ENCODE results near the gene WASHC2A.
A peak's percentile ranks its signal among the peaks of the same experiment; 100 is the strongest.
"Not testable (repeated sequence)": the region's sequence is repeated elsewhere in the genome, so short reads cannot be mapped to it uniquely, and the experiment has no call there.

Gene WASHC2A

DNA sequence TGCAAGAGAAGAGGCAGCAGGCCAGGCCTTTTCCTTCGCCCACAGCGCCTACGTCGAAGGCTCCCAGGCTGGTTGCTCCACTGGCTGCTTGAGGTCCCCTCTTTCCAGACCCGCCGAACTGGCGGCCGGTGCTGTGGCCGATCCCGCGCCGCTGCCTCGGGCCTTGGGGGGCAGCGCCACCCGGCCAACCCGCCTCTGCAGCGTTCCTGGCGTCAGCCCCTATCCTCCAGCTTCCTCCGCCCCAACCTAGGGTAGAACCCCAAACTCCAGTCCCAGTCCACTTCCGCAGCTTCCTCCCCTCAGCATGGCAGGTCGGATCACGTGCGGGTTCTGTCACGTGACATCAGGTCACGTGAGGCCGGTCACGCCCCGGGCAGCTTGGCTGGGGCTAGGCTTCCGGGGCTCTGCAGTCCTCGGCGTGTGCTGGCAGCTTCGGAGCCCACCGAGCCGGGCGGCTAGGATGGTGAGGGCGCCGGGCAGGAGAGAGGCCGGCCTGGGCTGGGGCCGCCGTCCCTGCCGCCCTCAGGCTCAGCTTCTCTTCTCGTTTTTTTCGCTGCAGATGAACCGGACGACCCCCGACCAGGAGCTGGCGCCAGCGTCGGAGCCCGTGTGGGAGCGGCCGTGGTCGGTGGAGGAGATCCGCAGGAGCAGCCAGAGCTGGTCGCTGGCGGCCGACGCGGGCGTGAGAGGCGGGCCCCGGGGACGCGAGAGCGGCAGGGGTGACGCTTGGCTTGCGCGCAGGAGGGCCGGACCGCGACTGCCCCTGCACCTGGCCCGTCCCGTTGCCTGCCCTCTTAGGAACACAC is at the start of gene WASHC2A:
TSS of gene WASHC2A (plus strand) at position 409 of the 806 bp plus-strand sequence. CDS start at position 461, 52 bp downstream.
- CTCF ChIA-PET, result interaction anchor here (0.6 kb wide), 1 partner anchor 303 kb away, joined by 3 read pairs; no protein-coding TSS in a partner anchor
- peak within 1 kb of the TSS; percentile 76 for H3K4me3 Mint-ChIP-seq
- H3K36me3 Mint-ChIP-seq, H3K9me3 Mint-ChIP-seq, H3K27me3 Mint-ChIP-seq: not testable (repeated sequence)
- peaks cover 19% of the 10 kb centered on the region for H3K4me1 Mint-ChIP-seq
- peak within 1 kb of the TSS; percentile 87 for H3K27ac Mint-ChIP-seq
- peak; percentile 97 for DNase-seq

DNA sequence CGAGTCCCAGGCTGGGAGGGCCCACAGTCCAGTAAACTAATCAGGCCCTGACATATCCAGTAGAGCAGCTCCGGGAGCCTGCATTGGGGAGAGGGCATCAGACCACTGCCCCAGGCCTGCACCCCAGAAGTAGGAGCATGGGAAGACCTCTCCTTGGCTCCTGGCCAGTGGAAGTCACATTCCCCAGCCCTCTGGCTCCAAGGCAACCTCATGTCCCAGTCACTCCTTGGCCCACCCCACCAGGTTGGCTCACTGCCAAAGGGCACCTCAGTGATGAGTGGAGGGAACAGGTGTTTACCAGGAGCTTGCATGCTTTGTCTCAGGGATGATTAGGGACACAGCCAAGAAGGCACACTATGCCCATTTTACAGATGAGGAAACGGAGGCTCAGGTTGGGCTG is 48.5 kb upstream of the WASHC2A start:
- CTCF ChIA-PET, H3K4me1 Mint-ChIP-seq, H3K9me3 Mint-ChIP-seq, H3K36me3 Mint-ChIP-seq, H3K4me3 Mint-ChIP-seq, H3K27ac Mint-ChIP-seq, DNase-seq: not testable (repeated sequence)
- H3K27me3 Mint-ChIP-seq, result peaks cover 13% of the 10 kb centered on the region

DNA sequence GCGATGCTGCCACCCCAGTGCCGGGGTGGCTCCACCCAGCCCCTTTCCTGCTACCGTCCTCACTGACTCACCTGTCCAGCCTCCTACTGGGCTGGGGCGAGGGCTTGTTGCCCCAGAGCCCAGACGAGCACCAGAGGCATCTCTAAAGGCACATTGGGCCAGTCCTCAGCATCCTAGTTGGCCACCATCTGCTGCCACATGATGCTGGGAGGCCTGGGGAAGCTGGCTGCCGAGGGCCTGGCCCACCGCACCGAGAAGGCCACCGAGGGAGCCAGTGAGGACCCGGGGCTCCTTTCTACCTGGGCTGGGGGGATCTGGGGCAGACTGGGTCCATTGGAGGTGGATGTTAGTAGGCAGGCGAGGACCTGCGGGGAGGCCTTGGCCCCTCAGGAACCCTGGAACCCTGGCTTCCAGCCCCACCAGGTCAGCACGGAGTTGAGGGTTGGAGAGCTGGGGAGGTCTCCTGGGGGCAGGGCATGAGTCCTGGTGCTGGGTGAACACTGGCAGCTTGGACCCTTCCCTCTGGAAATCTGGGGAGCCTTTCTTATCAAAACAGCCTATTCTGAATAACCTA is 47.2 kb upstream of the WASHC2A start:
- H3K27ac Mint-ChIP-seq, H3K4me1 Mint-ChIP-seq, H3K4me3 Mint-ChIP-seq, H3K9me3 Mint-ChIP-seq, DNase-seq, CTCF ChIA-PET, H3K36me3 Mint-ChIP-seq: not testable (repeated sequence)
- peaks cover 25% of the 10 kb centered on the region for H3K27me3 Mint-ChIP-seq

DNA sequence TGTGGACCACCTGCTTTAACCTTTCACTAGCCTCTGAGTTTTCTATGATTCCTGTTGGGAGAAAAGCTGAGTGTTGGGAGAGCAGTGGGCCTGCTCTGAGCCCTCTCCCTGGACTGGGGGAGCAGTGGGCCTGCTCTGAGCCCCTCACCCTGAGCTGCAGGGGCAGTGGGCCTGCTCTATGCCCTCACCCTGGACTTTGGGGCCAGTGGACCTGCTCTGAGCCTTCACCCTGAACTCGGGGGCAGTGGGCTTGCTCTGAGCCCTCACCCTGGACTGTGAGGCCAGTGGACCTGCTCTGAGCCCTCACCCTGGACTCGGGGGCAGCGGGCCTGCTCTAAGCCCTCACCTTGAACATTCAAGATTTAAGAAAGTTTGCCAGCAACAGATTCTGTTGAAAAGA is 46.1 kb upstream of the WASHC2A start:
- CTCF ChIA-PET, result no interaction called here
- H3K4me1 Mint-ChIP-seq, result no peaks in the 10 kb centered on the region
- H3K36me3 Mint-ChIP-seq, result no peaks in the 10 kb centered on the region
- no peak overlapping the region for H3K27ac Mint-ChIP-seq
- DNase-seq, result no peak
- H3K27me3 Mint-ChIP-seq, result peaks cover 36% of the 10 kb centered on the region
- H3K9me3 Mint-ChIP-seq, result no peaks in the 10 kb centered on the region
- H3K4me3 Mint-ChIP-seq, result no peak overlapping the region

GRCh38 chr10:50024716-50025383 is 42.9 kb upstream of the WASHC2A start:
- not testable (repeated sequence) for H3K36me3 Mint-ChIP-seq, H3K9me3 Mint-ChIP-seq
- H3K27me3 Mint-ChIP-seq, result peaks cover 42% of the 10 kb centered on the region

GRCh38 chr10:50025627-50026026 is 42.1 kb upstream of the WASHC2A start:
- Mint-ChIP-seq H3K27ac (no peak overlapping the region), H3K9me3 (no peaks in the 10 kb centered on the region), H3K4me3 (no peak overlapping the region), H3K36me3 (no peaks in the 10 kb centered on the region), H3K4me1 (no peaks in the 10 kb centered on the region), H3K27me3 (peaks cover 45% of the 10 kb centered on the region)
- CTCF ChIA-PET, result no interaction called here
- DNase-seq, result no peak

More at GRCh38 chr10:50024716-50025383, 42.9 kb upstream of the WASHC2A start:
- DNase-seq, H3K27ac Mint-ChIP-seq, H3K4me3 Mint-ChIP-seq, H3K4me1 Mint-ChIP-seq, CTCF ChIA-PET: not testable (repeated sequence)

DNA sequence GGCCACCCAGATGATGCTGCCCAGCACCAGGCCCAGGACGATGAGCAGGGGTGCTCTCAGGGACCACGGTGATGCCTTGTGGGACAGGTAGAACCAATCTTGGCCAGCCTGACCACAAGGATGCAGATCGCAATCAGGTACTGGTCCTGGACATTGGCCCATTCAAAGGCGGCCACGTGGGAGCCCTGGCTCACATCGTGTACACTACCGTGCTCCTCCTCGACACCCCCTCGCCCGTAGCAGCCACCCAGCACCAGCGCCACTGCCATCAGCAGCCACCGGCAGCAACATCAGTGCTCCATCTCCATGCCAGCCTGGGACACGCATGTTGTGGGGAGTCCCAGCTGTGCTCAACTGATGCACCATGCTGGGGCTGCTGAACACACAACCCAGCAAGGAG is 40.6 kb upstream of the WASHC2A start:
- DNase-seq, result no peak
- H3K27ac Mint-ChIP-seq, result no peak overlapping the region
- H3K27me3 Mint-ChIP-seq, result peaks cover 45% of the 10 kb centered on the region
- no peaks in the 10 kb centered on the region for H3K36me3 Mint-ChIP-seq
- H3K9me3 Mint-ChIP-seq, result no peaks in the 10 kb centered on the region
- no peaks in the 10 kb centered on the region for H3K4me1 Mint-ChIP-seq
- no peak overlapping the region for H3K4me3 Mint-ChIP-seq
- CTCF ChIA-PET, result no interaction called here

GRCh38 chr10:50033481-50033880 is 34.3 kb upstream of the WASHC2A start:
- H3K9me3 Mint-ChIP-seq, result no peaks in the 10 kb centered on the region
- H3K36me3 Mint-ChIP-seq, result no peaks in the 10 kb centered on the region
- H3K4me3 Mint-ChIP-seq, result no peak overlapping the region
- H3K4me1 Mint-ChIP-seq, result no peaks in the 10 kb centered on the region
- CTCF ChIA-PET, result no interaction called here
- H3K27me3 Mint-ChIP-seq, result peaks cover 8% of the 10 kb centered on the region
- H3K27ac Mint-ChIP-seq, result no peak overlapping the region
- no peak for DNase-seq

- H3K9me3 Mint-ChIP-seq, DNase-seq, H3K27me3 Mint-ChIP-seq, H3K4me1 Mint-ChIP-seq, H3K27ac Mint-ChIP-seq, CTCF ChIA-PET, H3K36me3 Mint-ChIP-seq, H3K4me3 Mint-ChIP-seq: not testable (repeated sequence)
Measured at GRCh38 chr10:50035337-50035736, 32.4 kb upstream of the WASHC2A start.

- Mint-ChIP-seq H3K36me3 (no peaks in the 10 kb centered on the region), H3K27ac (no peak overlapping the region)
Measured at GRCh38 chr10:50044941-50045664, 22.7 kb upstream of the WASHC2A start.

GRCh38 chr10:50046457-50046856 is 21.3 kb upstream of the WASHC2A start:
- H3K9me3 Mint-ChIP-seq, H3K36me3 Mint-ChIP-seq, H3K27ac Mint-ChIP-seq, DNase-seq, H3K27me3 Mint-ChIP-seq, H3K4me1 Mint-ChIP-seq, H3K4me3 Mint-ChIP-seq, CTCF ChIA-PET: not testable (repeated sequence)

More at GRCh38 chr10:50044941-50045664, 22.7 kb upstream of the WASHC2A start:
- Mint-ChIP-seq H3K4me3 (no peak overlapping the region), H3K27me3 (no peaks in the 10 kb centered on the region), H3K9me3 (no peaks in the 10 kb centered on the region), H3K4me1 (no peaks in the 10 kb centered on the region)
- no peak for DNase-seq
- CTCF ChIA-PET, result no interaction called here

- DNase-seq, H3K27ac Mint-ChIP-seq, H3K4me3 Mint-ChIP-seq, H3K9me3 Mint-ChIP-seq, H3K27me3 Mint-ChIP-seq, H3K4me1 Mint-ChIP-seq, H3K36me3 Mint-ChIP-seq, CTCF ChIA-PET: not testable (repeated sequence)
Measured at GRCh38 chr10:50047594-50047993, 20.2 kb upstream of the WASHC2A start.

DNA sequence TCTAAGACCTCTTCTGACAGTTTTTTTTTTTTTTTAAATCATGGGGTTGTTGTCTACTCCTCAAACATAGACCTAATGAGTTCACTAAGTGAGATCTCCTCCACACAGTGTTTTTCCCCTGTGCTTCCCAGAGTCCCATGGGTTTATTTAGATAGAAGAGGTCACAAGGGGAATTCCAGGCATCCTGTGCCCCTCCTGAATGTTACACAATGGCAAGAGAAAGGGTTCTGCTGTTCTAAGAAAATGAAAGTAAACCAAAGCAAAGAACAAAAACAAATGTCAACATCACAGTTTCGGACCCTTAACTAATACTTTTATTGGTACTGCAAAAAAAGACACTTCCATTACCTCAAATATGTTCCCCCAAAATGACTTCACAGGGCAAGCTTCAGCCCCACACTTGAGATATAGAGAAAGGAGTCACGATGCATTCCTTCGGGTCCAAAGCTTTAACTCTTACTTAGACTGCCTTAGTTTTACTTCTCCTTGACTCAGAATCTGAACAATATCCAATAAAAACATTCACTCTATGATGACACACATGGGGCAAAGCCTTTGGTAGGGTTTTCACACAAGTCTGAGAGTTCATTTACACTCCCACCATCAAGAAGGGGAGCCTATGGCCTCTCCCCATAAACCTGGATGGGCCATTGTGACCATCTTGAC is 15.6 kb upstream of the WASHC2A start:
- H3K27ac Mint-ChIP-seq, H3K36me3 Mint-ChIP-seq, H3K9me3 Mint-ChIP-seq, CTCF ChIA-PET, DNase-seq, H3K4me1 Mint-ChIP-seq, H3K4me3 Mint-ChIP-seq, H3K27me3 Mint-ChIP-seq: not testable (repeated sequence)

DNA sequence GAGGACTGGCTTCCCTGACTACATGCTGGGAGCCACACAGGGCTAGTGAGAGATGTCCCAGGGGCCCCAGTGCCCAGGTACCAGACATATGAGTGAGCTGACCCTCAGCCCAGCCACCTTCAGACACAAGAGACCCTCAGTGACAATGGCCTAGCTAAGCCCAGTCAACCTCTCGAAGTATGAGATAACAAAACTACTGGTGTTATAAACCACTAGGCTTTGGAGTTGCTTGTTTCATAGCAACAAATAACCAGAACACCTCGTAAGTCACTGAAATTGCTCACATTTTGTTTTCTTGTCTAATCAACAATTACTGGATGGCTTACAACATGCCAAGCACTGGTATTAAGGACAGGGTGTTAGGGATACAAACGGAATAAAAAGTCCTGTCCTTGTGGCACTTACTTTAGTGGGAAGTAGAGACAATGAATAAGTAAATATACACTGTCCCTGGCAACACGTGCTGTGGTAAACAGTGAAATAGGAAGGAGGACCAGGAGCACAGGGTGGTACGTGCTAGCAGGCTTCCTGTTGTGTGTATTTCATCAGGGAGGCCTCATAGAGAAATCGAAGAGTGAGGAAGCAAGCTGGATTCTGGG is 14.9 kb upstream of the WASHC2A start:
- CTCF ChIA-PET, H3K27me3 Mint-ChIP-seq: not testable (repeated sequence)

More for the DNA sequence above, 14.9 kb upstream of the WASHC2A start:
- not testable (repeated sequence) for H3K4me1 Mint-ChIP-seq, H3K4me3 Mint-ChIP-seq, DNase-seq, H3K36me3 Mint-ChIP-seq, H3K27ac Mint-ChIP-seq, H3K9me3 Mint-ChIP-seq
